B cell (primary cell): ENCODE measurements around the gene ATL1. TPM values are rescaled to one million over a fixed set of nuclear protein-coding genes. Genes with fewer than 3 reads are reported as not detected.
A peak's percentile ranks its signal among the peaks of the same experiment; 100 is the strongest.

ENCODE experiments used
- ATAC-seq: fragments of 200-7000 bp; cut with Tn5 transposase; one replicate; pipeline ENCODE4 v1.10.0; 2021; ENCODE audit warnings: low read depth, mild to moderate bottlenecking, moderate number of reproducible peaks, moderate library complexity
- CTCF ChIA-PET: fragments of 350-600 bp; sonication (Branson Sonifier 250); formaldehyde crosslinking; loops from one replicate; lab custom pipeline; 2021; ENCODE audit warnings: antibody characterized with exemption, inconsistent platforms; lab: Charles Lee
- POLR2A ChIA-PET: fragments of 350-600 bp; sonication (Branson Sonifier 250); formaldehyde crosslinking; loops from one replicate; lab custom pipeline; 2021; ENCODE audit warnings: antibody characterized with exemption; lab: Charles Lee
- DNase-seq: peaks from one replicate; pipeline ENCODE4 v3.0.0; 2013
- H2AFZ ChIP-seq: 2 replicates; pipeline ENCODE4 v1.6.1; 2012; ENCODE audit warnings: mild to moderate bottlenecking, low read depth, low read length; ENCODE audit not compliant: insufficient read depth, poor library complexity, severe bottlenecking
- H3K27ac ChIP-seq, 2 donors: 1 replicate in 1 of 2; 2 replicates in 1 of 2; pipeline ENCODE4 v1.5.1; 2012 to 2013; ENCODE audit warnings: low read length in 2 of 2, mild to moderate bottlenecking in 2 of 2, moderate library complexity in 1 of 2
- H3K27me3 ChIP-seq, 4 experiments: fragments of 200-600 bp in 1 of 4; sonication (generic) in 1 of 4; replicated peaks in 1 of 4; 1 replicate in 2 of 4; 2 replicates in 2 of 4; pipeline versions ENCODE4 v1.6.1 to v1.7.0; 2013 to 2016; ENCODE audit warnings: low read length in 3 of 4, mild to moderate bottlenecking in 2 of 4, mixed read lengths in 1 of 4, moderate library complexity in 1 of 4; ENCODE audit not compliant: insufficient read depth in 4 of 4, control insufficient read depth in 3 of 4; ENCODE audit errors: control extremely low read depth in 1 of 4
- H3K36me3 ChIP-seq, 2 experiments: replicated peaks in 1 of 2; 1 replicate in 1 of 2; 2 replicates in 1 of 2; pipeline versions ENCODE4 v1.6.1 to v1.7.1; 2013; ENCODE audit warnings: low read length in 1 of 2; ENCODE audit not compliant: insufficient read depth in 2 of 2, control insufficient read depth in 1 of 2; ENCODE audit errors: control extremely low read depth in 1 of 2, extremely low read depth in 1 of 2
- H3K4me1 ChIP-seq, 2 donors: fragments of 200-600 bp in 1 of 2; sonication (generic) in 1 of 2; 1 replicate in 1 of 2; 2 replicates in 1 of 2; pipeline versions ENCODE4 v1.5.1 to v1.6.1; 2013 to 2017; ENCODE audit warnings: low read length in 2 of 2; ENCODE audit not compliant: control insufficient read depth in 2 of 2, insufficient read depth in 2 of 2
- H3K4me2 ChIP-seq: replicated peaks from 2 replicates; pipeline ENCODE3; 2012; ENCODE audit warnings: mild to moderate bottlenecking, low read depth, low read length; ENCODE audit not compliant: poor library complexity, severe bottlenecking
- H3K4me3 ChIP-seq, 5 experiments: fragments of 200-600 bp in 1 of 5; sonication (generic) in 1 of 5; 1 replicate in 3 of 5; 2 replicates in 2 of 5; pipeline versions ENCODE4 v1.5.1 to v1.7.0; 2011 to 2016; ENCODE audit warnings: low read length in 4 of 5, mild to moderate bottlenecking in 4 of 5, low read depth in 2 of 5, control low read depth in 1 of 5, moderate library complexity in 1 of 5; ENCODE audit not compliant: insufficient read depth in 1 of 5; ENCODE audit errors: control extremely low read depth in 1 of 5, extremely low read depth in 1 of 5
- H3K79me2 ChIP-seq: fragments of 200-600 bp; sonication (generic); one replicate; pipeline ENCODE4 v1.6.0; 2016; ENCODE audit warnings: low read length; ENCODE audit not compliant: control insufficient read depth, insufficient read depth
- H3K9ac ChIP-seq: fragments of 200-600 bp; sonication (generic); 2 replicates; pipeline ENCODE4 v1.6.1; 2017; ENCODE audit warnings: mild to moderate bottlenecking, low read length, moderate library complexity
- H3K9me3 ChIP-seq, 3 donors: one replicate each; pipeline versions ENCODE4 v1.6.1 to v1.7.1; 2013; ENCODE audit warnings: low read length in 2 of 3; ENCODE audit not compliant: control insufficient read depth in 2 of 3, insufficient read depth in 1 of 3; ENCODE audit errors: control extremely low read depth in 1 of 3
- H4K20me1 ChIP-seq: 2 replicates; pipeline ENCODE4 v1.6.0; 2012; ENCODE audit warnings: mild to moderate bottlenecking, low read length; ENCODE audit not compliant: insufficient read depth, control insufficient read depth, poor library complexity, severe bottlenecking
- H3K27ac Mint-ChIP-seq: one replicate; pipeline ENCODE4 v1.8.0; 2021; ENCODE audit warnings: mixed read lengths
- H3K27me3 Mint-ChIP-seq: one replicate; pipeline ENCODE4 v1.8.0; 2021; ENCODE audit warnings: mixed read lengths
- H3K4me1 Mint-ChIP-seq: one replicate; pipeline ENCODE4 v1.8.0; 2021; ENCODE audit warnings: mixed read lengths
- H3K4me3 Mint-ChIP-seq: one replicate; pipeline ENCODE4 v1.8.0; 2021; ENCODE audit warnings: mixed read lengths
- H3K9me3 Mint-ChIP-seq: one replicate; pipeline ENCODE4 v1.8.0; 2022; ENCODE audit warnings: mixed read lengths; ENCODE audit not compliant: insufficient read depth
- EZH2 ChIP-seq: IDR thresholded peaks from 2 replicates; pipeline ENCODE4 v1.6.1; 2012; ENCODE audit warnings: borderline replicate concordance, low read depth, mild to moderate bottlenecking, moderate library complexity, low read length; ENCODE audit not compliant: insufficient read depth, poor library complexity, severe bottlenecking
- WGBS: methylation state at CpG from one replicate; pipeline ENCODE4 v1.1.5; 2013; ENCODE audit warnings: missing lambda C conversion rate; ENCODE audit not compliant: insufficient coverage; 5-methylcytosine and 5-hydroxymethylcytosine counted together
- intact Hi-C: fragments of 100-400 bp; cut with micrococcal nuclease; formaldehyde crosslinking; loops from one replicate; pipeline ENCODE4 v1.10.0; 2022
- polyA plus RNA-seq: library from polyadenylated mRNA; depleted of rRNA; stranded (reverse); fragments of >200 nt; gene quantifications from 2 replicates; pipeline ENCODE4 v1.2.3, GENCODE V29; 2012
- total RNA-seq, 2 donors: library from RNA; stranded (reverse); fragments of 120-200 nt in 1 of 2; gene quantifications; 1 replicate in 1 of 2; 2 replicates in 1 of 2; pipeline versions ENCODE4 v1.2.3 to v1.2.4, GENCODE V29; 2013 to 2022
- TF ChIP-seq, protein P1 (sequence below): fragments of 200-600 bp; IDR thresholded peaks from one replicate; pipeline ENCODE4 v1.8.0; 2022; ENCODE audit warnings: antibody characterized with exemption, mild to moderate bottlenecking

Gene ATL1
- total and polyA plus RNA-seq, 2 donors (not counting 1 experiment from before 2014, with no cell fraction given): 2.9 TPM

DNA sequence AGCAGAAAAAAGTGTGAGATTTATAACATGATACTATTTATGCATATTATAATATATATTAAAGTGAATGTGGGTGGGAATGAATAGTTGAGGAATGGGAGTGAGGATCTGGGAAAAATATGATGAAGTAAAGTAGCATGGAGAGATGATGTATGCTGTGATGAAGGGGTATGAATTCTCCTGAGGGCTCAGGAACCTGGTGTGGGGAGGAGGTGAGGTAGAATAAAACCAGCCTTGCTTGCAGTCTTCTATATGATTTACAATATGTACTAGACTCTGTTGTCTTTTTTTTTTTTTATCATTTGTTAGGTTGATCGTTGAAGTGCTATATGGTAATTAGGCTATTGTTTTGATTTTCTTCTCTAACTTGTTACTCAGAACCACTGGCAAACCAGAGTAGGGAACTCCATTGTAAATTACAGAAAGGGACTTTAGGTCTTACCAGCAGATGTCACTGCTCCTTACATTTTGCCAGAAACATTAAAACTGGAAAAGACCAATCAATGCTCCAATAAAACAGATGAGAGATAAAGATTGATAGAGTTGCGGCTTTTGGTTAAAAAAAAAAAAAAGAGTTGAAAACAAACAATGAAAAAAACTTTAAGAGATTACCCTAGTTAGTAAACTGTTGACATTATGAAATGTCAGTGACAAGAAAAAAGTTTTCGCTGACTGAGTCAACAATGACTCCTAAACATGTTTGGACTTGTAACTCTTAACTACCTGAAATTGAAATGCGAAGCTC is 39.9 kb downstream of the ATL1 start:
- no peaks in the 10 kb centered on the region for H3K27me3 ChIP-seq
- no peak overlapping the region for H3K27ac ChIP-seq
- H3K4me1 Mint-ChIP-seq: no peaks in the 10 kb centered on the region
- intact Hi-C loops: loop anchor here (1.0 kb wide), 4 partner anchors 114 to 260 kb away; no protein-coding TSS in a partner anchor
- H3K9me3 ChIP-seq: no peaks in the 10 kb centered on the region
- ChIA-PET POLR2A (no interaction called here), CTCF (interaction anchor here (0.6 to 6.6 kb wide), 15 partner anchors 88 to 829 kb away, joined by 3 to 55 read pairs (median 3); no protein-coding TSS in a partner anchor)
- H3K9me3 Mint-ChIP-seq: no peaks in the 10 kb centered on the region
- no peaks in the 10 kb centered on the region for H3K36me3 ChIP-seq
- no peaks in the 10 kb centered on the region for H3K4me1 ChIP-seq
- peak; percentile 46 for DNase-seq
- no peak overlapping the region for H3K4me2 ChIP-seq
- H3K4me3 Mint-ChIP-seq: no peak overlapping the region
- H3K27ac Mint-ChIP-seq: no peak overlapping the region
- no peak for ATAC-seq
- no CpG with 5 or more reads among the region's 4 CpGs for WGBS
- no peaks in the 10 kb centered on the region for H3K27me3 Mint-ChIP-seq
- no peak overlapping the region for H3K4me3 ChIP-seq
- H3K79me2 ChIP-seq: no peaks in the 10 kb centered on the region
- TF ChIP-seq, protein P1, sequence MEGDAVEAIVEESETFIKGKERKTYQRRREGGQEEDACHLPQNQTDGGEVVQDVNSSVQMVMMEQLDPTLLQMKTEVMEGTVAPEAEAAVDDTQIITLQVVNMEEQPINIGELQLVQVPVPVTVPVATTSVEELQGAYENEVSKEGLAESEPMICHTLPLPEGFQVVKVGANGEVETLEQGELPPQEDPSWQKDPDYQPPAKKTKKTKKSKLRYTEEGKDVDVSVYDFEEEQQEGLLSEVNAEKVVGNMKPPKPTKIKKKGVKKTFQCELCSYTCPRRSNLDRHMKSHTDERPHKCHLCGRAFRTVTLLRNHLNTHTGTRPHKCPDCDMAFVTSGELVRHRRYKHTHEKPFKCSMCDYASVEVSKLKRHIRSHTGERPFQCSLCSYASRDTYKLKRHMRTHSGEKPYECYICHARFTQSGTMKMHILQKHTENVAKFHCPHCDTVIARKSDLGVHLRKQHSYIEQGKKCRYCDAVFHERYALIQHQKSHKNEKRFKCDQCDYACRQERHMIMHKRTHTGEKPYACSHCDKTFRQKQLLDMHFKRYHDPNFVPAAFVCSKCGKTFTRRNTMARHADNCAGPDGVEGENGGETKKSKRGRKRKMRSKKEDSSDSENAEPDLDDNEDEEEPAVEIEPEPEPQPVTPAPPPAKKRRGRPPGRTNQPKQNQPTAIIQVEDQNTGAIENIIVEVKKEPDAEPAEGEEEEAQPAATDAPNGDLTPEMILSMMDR: peak; percentile 50
- TF ChIP-seq EZH2: no peak
- no peak overlapping the region for H3K9ac ChIP-seq
- no peak overlapping the region for H2AFZ ChIP-seq
- no peaks in the 10 kb centered on the region for H4K20me1 ChIP-seq

DNA sequence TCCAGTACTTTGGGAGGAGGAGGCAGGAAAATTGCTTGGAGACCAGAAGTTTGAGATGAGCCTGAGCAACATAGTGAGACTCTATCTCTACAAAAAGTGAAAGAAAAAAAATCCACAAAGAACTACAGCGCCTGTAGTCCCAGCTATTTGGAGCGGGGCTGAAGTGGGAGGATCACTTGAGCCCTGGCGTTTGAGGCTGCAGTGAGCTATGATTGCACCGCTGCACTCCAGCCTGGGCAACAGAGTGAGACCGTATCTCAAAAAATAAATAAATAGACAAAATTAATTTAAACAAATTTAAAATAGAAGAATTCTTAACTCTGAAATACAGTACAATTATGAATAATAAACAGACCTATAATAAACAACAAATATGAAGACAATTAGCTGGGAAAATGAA is 40.9 kb downstream of the ATL1 start:
- intact Hi-C loops: loop anchor here (1.0 kb wide), 4 partner anchors 113 to 259 kb away; no protein-coding TSS in a partner anchor
- DNase-seq: no peak
- no peak overlapping the region for H3K9ac ChIP-seq
- no peaks in the 10 kb centered on the region for H3K36me3 ChIP-seq
- no peaks in the 10 kb centered on the region for H3K4me1 Mint-ChIP-seq
- H3K4me1 ChIP-seq: no peaks in the 10 kb centered on the region
- H3K4me2 ChIP-seq: no peak overlapping the region
- H3K27me3 Mint-ChIP-seq: no peaks in the 10 kb centered on the region
- TF ChIP-seq, protein P1: no peak
- no peak for TF ChIP-seq EZH2
- H3K27ac ChIP-seq: no peak overlapping the region
- no CpG with 5 or more reads among the region's 5 CpGs for WGBS
- POLR2A ChIA-PET: no interaction called here
- no peaks in the 10 kb centered on the region for H3K27me3 ChIP-seq
- no peaks in the 10 kb centered on the region for H3K79me2 ChIP-seq
- H3K4me3 ChIP-seq: no peak overlapping the region
- H3K9me3 Mint-ChIP-seq: no peaks in the 10 kb centered on the region
- CTCF ChIA-PET: interaction anchor here (0.6 to 6.6 kb wide), 21 partner anchors 9 to 830 kb away, joined by 3 to 55 read pairs (median 3); no protein-coding TSS in a partner anchor
- no peaks in the 10 kb centered on the region for H4K20me1 ChIP-seq
- no peak for ATAC-seq
- no peak overlapping the region for H3K4me3 Mint-ChIP-seq
- H3K9me3 ChIP-seq: no peaks in the 10 kb centered on the region
- H2AFZ ChIP-seq: no peak overlapping the region
- H3K27ac Mint-ChIP-seq: no peak overlapping the region
